Spleen (tissue), 11 donors: ENCODE data around the gene VWC2. TPM values are rescaled to one million over a fixed set of nuclear protein-coding genes. Genes with fewer than 3 reads are reported as not detected.

Experiments
- DNase-seq: peaks from one replicate; pipeline ENCODE4 v3.0.0-alpha.2; 2020
- H3K27ac ChIP-seq, 8 donors: fragments of 200-600 bp; sonication (generic) in 7 of 8; 1 replicate in 4 of 8; 2 replicates in 4 of 8; pipeline versions ENCODE4 v1.5.0 to v1.8.0; 2016 to 2021; ENCODE audit warnings: inconsistent platforms in 4 of 8, mild to moderate bottlenecking in 4 of 8, moderate library complexity in 1 of 8
- H3K27me3 ChIP-seq, 7 donors: fragments of 200-600 bp; sonication (generic) in 6 of 7; replicated peaks in 1 of 7; 1 replicate in 4 of 7; 2 replicates in 3 of 7; pipeline versions ENCODE4 v1.5.0 to v1.8.0; 2016 to 2021; ENCODE audit warnings: inconsistent platforms in 3 of 7, mild to moderate bottlenecking in 1 of 7
- H3K36me3 ChIP-seq, 6 donors: fragments of 200-600 bp; sonication (generic) in 5 of 6; 1 replicate in 4 of 6; 2 replicates in 2 of 6; pipeline versions ENCODE4 v1.5.0 to v1.8.0; 2016 to 2021; ENCODE audit warnings: inconsistent platforms in 2 of 6
- H3K4me1 ChIP-seq, 6 donors: fragments of 200-600 bp; sonication (generic) in 5 of 6; 1 replicate in 3 of 6; 2 replicates in 3 of 6; pipeline versions ENCODE4 v1.5.0 to v1.8.0; 2016 to 2021; ENCODE audit warnings: inconsistent platforms in 3 of 6
- H3K4me3 ChIP-seq, 8 donors: fragments of 200-600 bp; sonication (generic) in 7 of 8; 1 replicate in 4 of 8; 2 replicates in 4 of 8; pipeline versions ENCODE4 v1.5.0 to v1.8.0; 2016 to 2021; ENCODE audit warnings: inconsistent platforms in 4 of 8, mild to moderate bottlenecking in 4 of 8, moderate library complexity in 2 of 8
- H3K9me3 ChIP-seq, 8 donors: fragments of 200-600 bp; sonication (generic) in 7 of 8; 1 replicate in 4 of 8; 2 replicates in 4 of 8; pipeline versions ENCODE4 v1.5.0 to v1.8.0; 2016 to 2021; ENCODE audit warnings: inconsistent platforms in 4 of 8
- CTCF ChIP-seq, 11 experiments: fragments of 200-600 bp in 7 of 11; fragments of 450-650 bp in 4 of 11; sonication (generic) in 4 of 11; IDR thresholded peaks in 8 of 11; conservative IDR thresholded peaks in 3 of 11; 1 replicate in 7 of 11; 2 replicates in 4 of 11; pipeline versions ENCODE4 v1.4.0 to v1.8.0; 2016 to 2021; ENCODE audit warnings: antibody characterized with exemption in 11 of 11, inconsistent platforms in 4 of 11, mild to moderate bottlenecking in 1 of 11
- POLR2A ChIP-seq, 3 donors: fragments of 450-650 bp; IDR thresholded peaks; one replicate each; pipeline ENCODE4 v1.5.1; 2017; ENCODE audit warnings: antibody characterized with exemption in 3 of 3, mild to moderate bottlenecking in 1 of 3
- POLR2AphosphoS5 ChIP-seq, 3 donors: sonication (generic); formaldehyde crosslinking; IDR thresholded peaks; one replicate each; pipeline ENCODE4 v1.5.1; 2017; ENCODE audit warnings: antibody characterized with exemption in 3 of 3
- WGBS, 5 donors: extraction: QIAGEN DNeasy Blood & Tissue Kit in 3 of 5; methylation state at CpG; one replicate each; pipeline versions ENCODE4 v1.1.5 to v1.1.7; 2013 to 2018; 5-methylcytosine and 5-hydroxymethylcytosine counted together
- intact Hi-C: fragments of 100-400 bp; cut with DNase I; formaldehyde crosslinking; loops from one replicate; pipeline ENCODE4 v1.15.0; 2023; ENCODE audit warnings: low total_unique reads
- polyA plus RNA-seq, 3 donors: library from polyadenylated mRNA; stranded (reverse); fragments of 200-250 nt; gene quantifications; one replicate each; pipeline ENCODE4 v1.2.1, GENCODE V29; 2013
- total RNA-seq, 7 donors: library from RNA; depleted of rRNA in 3 of 7; stranded (reverse); fragments of >200 nt in 3 of 7; fragmentation: NEBNext Ultra II Directional in 4 of 7; extraction: Animal tissue kit (Norgen Biotek cat#: 25700) in 4 of 7; gene quantifications; one replicate each; pipeline versions ENCODE4 v1.1.0 to v1.2.1, GENCODE V29; 2016 to 2021
- donor health status: healthy with polysubstance abuse.
- donor health status: DM: no; HTN: no; CAD: no; lungs with moderate emphysema.
- donor health status: DM: no; HTN: no; CAD: no.
- donor health status: Bipolar disorder and iron deficiency.
- donor health status: healthy.
- donor health status: DM: no; HTN: no; CAD: no.
- donor health status: DM: yes; HTN: yes; CAD: no.

The VWC2 gene
- total and polyA plus RNA-seq, 10 donors = under 0.01 to 0.11 (median 0.07) TPM; not detected in 7

GRCh38 chr7:49883933-49884332 lies 110.5 kb downstream of the VWC2 start:
- H3K4me3 ChIP-seq = no peak overlapping the region
- no peaks in the 10 kb centered on the region for H3K9me3 ChIP-seq
- H3K27ac ChIP-seq = no peak overlapping the region
- peaks cover 0 to 5% (median 0%) of the 10 kb centered on the region in 7 donors for H3K27me3 ChIP-seq
- no peaks in the 10 kb centered on the region for H3K4me1 ChIP-seq
- WGBS, 5 donors = 60 to 92% (median 78%) methylated on average over 1 of the region's 1 CpG
- no peak for DNase-seq
- H3K36me3 ChIP-seq = no peaks in the 10 kb centered on the region
- no peak for TF ChIP-seq CTCF (IDR thresholded peaks at IDR 0.05 in 8 of 11, conservative IDR thresholded peaks at IDR 0.05 in 3 of 11)
- intact Hi-C loops = no loop called here

GRCh38 chr7:49885593-49886285 lies 112.3 kb downstream of the VWC2 start:
- no peak for DNase-seq
- TF ChIP-seq POLR2AphosphoS5 (IDR thresholded peaks at IDR 0.05) (no peak), POLR2A (IDR thresholded peaks at IDR 0.05) (no peak), CTCF (IDR thresholded peaks at IDR 0.05 in 8 of 11, conservative IDR thresholded peaks at IDR 0.05 in 3 of 11) (no peak)
- no peak overlapping the region for H3K27ac ChIP-seq

DNA sequence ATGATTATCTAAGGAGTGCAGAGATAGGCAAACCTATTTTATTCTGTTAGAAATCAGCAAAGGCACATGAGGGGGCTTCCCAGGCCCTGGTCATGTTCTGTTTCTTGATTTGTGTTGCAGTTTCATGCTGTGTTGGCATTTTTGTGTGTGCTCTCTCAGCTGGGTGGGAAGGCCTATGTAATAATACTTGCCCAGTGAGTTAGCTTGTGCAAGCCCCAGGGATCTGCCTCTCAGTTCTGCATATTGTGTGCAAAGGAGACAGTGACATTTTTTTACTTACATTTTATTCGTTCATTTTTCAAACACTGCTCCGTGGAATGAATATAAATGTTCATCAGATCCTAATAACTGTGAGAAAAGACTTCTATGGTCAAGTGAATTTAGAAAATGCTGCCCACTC lies 119.0 kb downstream of the VWC2 start:
- H3K9me3 ChIP-seq = peaks cover 0 to 4% (median 0%) of the 10 kb centered on the region in 8 donors
- H3K4me1 ChIP-seq = no peaks in the 10 kb centered on the region
- no peaks in the 10 kb centered on the region for H3K27me3 ChIP-seq
- TF ChIP-seq POLR2A (IDR thresholded peaks at IDR 0.05) (no peak), POLR2AphosphoS5 (IDR thresholded peaks at IDR 0.05) (no peak), CTCF (IDR thresholded peaks at IDR 0.05 in 8 of 11, conservative IDR thresholded peaks at IDR 0.05 in 3 of 11) (no peak)
- H3K36me3 ChIP-seq = no peaks in the 10 kb centered on the region
- 75 to 90% (median 79%) methylated on average over 2 of the region's 2 CpGs for WGBS, 5 donors
- H3K4me3 ChIP-seq = no peak overlapping the region
- intact Hi-C loops = no loop called here
- H3K27ac ChIP-seq = no peak overlapping the region
- DNase-seq = no peak

More at GRCh38 chr7:49885593-49886285, 112.3 kb downstream of the VWC2 start:
- no peaks in the 10 kb centered on the region for H3K36me3 ChIP-seq
- no peaks in the 10 kb centered on the region for H3K4me1 ChIP-seq
- no peak overlapping the region for H3K4me3 ChIP-seq
- 64 to 71% (median 70%) methylated on average over 11 of the region's 11 CpGs for WGBS, 5 donors
- no peaks in the 10 kb centered on the region for H3K9me3 ChIP-seq
- H3K27me3 ChIP-seq = peaks cover 0 to 5% (median 0%) of the 10 kb centered on the region in 7 donors
- intact Hi-C loops = no loop called here

DNA sequence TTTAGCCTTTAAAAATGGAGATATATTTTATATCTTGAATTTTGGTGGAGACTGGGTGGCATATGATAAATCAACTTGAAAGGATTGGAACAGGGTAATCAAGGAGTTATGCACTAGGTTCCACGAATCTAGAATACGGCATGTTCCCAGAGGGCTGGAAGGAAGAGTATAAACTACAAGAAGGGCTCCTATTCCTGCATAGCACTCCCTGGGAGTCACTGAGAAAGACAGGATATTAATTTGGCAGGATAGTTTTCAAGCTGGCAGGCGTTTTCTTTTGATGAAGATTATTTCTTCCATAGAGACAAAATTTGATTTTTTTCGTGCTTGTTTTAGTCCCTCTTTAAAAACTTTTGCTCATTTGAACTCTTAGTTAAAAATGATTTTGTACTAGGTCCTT lies 119.7 kb downstream of the VWC2 start:
- intact Hi-C loops = no loop called here
- Histone ChIP-seq H3K27me3 (no peaks in the 10 kb centered on the region), H3K9me3 (peaks cover 0 to 4% (median 0%) of the 10 kb centered on the region in 8 donors), H3K4me1 (no peaks in the 10 kb centered on the region), H3K27ac (no peak overlapping the region), H3K36me3 (no peaks in the 10 kb centered on the region), H3K4me3 (no peak overlapping the region)
- DNase-seq = no peak
- 62 to 78% (median 71%) methylated on average over 4 of the region's 4 CpGs for WGBS, 5 donors
- TF ChIP-seq POLR2AphosphoS5 (IDR thresholded peaks at IDR 0.05) = no peak
- TF ChIP-seq POLR2A (IDR thresholded peaks at IDR 0.05) = no peak
- TF ChIP-seq CTCF (IDR thresholded peaks at IDR 0.05 in 8 of 11, conservative IDR thresholded peaks at IDR 0.05 in 3 of 11) = no peak
